WERI-Rb-1 (cell line): ENCODE results near the gene CASP7.

Experiments
- DNase-seq: peaks from one replicate; pipeline ENCODE4 v3.0.0-alpha.2; 2020
- H3K27ac ChIP-seq: fragments of 250-450 bp; sonication (Bioruptor Pico); 2 replicates; pipeline ENCODE4 v1.5.1; 2020; ENCODE audit warnings: mild to moderate bottlenecking, moderate library complexity
- H3K27me3 ChIP-seq: fragments of 250-450 bp; sonication (Bioruptor Pico); 2 replicates; pipeline ENCODE4 v1.5.1; 2021; ENCODE audit warnings: mild to moderate bottlenecking, low read depth, moderate library complexity; ENCODE audit not compliant: insufficient read depth, severe bottlenecking
- H3K36me3 ChIP-seq: fragments of 250-450 bp; sonication (Bioruptor Pico); 2 replicates; pipeline ENCODE4 v1.5.1; 2020; ENCODE audit warnings: mild to moderate bottlenecking, moderate library complexity
- H3K4me3 ChIP-seq: 2 replicates; pipeline ENCODE4 v1.5.1; 2011; ENCODE audit warnings: low read depth, mild to moderate bottlenecking, control low read depth, low read length
- H3K9me3 ChIP-seq: fragments of 250-450 bp; sonication (Bioruptor Pico); 2 replicates; pipeline ENCODE4 v1.5.1; 2021; ENCODE audit warnings: mild to moderate bottlenecking, moderate library complexity; ENCODE audit not compliant: severe bottlenecking
- TF ChIP-seq, protein P1 (sequence below): IDR thresholded peaks from 2 replicates; pipeline ENCODE4 v1.5.1; 2011; ENCODE audit warnings: low read depth, mild to moderate bottlenecking, control low read depth, inconsistent platforms, low read length

Gene CASP7

DNA sequence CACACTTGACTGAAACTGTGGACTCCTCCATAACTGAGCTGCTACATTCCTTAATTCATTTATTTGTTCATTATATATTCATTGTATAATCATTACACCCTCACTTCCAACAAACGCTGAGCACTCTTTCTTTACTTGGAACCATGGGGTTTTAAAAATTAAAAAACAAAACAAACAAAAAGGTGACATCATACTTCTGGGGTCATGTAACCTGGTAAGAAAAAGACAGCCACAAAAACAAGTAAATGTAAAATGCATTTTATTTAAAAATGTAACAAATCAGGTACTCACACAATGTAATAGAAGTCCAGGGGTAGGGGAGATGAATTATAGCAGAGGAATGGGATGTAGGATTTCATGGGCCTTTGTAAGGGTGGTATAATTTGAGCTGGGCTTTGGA, 96.8 kb downstream of the CASP7 start:
- peaks cover 7% of the 10 kb centered on the region for H3K27me3 ChIP-seq
- H3K36me3 ChIP-seq = no peaks in the 10 kb centered on the region
- H3K4me3 ChIP-seq = no peak overlapping the region
- no peak for DNase-seq
- H3K9me3 ChIP-seq = no peaks in the 10 kb centered on the region
- TF ChIP-seq, protein P1, sequence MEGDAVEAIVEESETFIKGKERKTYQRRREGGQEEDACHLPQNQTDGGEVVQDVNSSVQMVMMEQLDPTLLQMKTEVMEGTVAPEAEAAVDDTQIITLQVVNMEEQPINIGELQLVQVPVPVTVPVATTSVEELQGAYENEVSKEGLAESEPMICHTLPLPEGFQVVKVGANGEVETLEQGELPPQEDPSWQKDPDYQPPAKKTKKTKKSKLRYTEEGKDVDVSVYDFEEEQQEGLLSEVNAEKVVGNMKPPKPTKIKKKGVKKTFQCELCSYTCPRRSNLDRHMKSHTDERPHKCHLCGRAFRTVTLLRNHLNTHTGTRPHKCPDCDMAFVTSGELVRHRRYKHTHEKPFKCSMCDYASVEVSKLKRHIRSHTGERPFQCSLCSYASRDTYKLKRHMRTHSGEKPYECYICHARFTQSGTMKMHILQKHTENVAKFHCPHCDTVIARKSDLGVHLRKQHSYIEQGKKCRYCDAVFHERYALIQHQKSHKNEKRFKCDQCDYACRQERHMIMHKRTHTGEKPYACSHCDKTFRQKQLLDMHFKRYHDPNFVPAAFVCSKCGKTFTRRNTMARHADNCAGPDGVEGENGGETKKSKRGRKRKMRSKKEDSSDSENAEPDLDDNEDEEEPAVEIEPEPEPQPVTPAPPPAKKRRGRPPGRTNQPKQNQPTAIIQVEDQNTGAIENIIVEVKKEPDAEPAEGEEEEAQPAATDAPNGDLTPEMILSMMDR = no peak
- no peak overlapping the region for H3K27ac ChIP-seq
